ENCODE measurements around the gene TPCN2. TPM values are rescaled to one million over a fixed set of nuclear protein-coding genes. Genes with fewer than 3 reads are reported as not detected.

TPCN2 gene
- total RNA-seq, 4 donors from 2014 or later, result 16.8 to 33.8 (median 28.3) TPM

GRCh38 chr11:69078508-69078907, 29.8 kb downstream of the TPCN2 start:
- Histone ChIP-seq H3K27me3 (no peaks in the 10 kb centered on the region), H3K4me1 (peaks cover 0 to 39% (median 15%) of the 10 kb centered on the region in 3 donors), H3K27ac (peak overlapping the region in 3 of 4 donors; percentile 41 to 89 (median 47)), H3K36me3 (peaks cover 0 to 74% of the 10 kb centered on the region in 2 donors), H3K9me3 (no peaks in the 10 kb centered on the region), H3K4me3 (no peak overlapping the region)
- TF ChIP-seq POLR2AphosphoS5 (IDR thresholded peaks at IDR 0.05), result no peak
- TF ChIP-seq POLR2A (IDR thresholded peaks at IDR 0.05), result no peak
- TF ChIP-seq EP300 (IDR thresholded peaks at IDR 0.05), result no peak
- no peak for TF ChIP-seq CTCF (IDR thresholded peaks at IDR 0.05)
- no peak for ATAC-seq
- WGBS, 2 donors (ENCODE audit: low coverage in 1 of 2), result 100% methylated on average over 1 of the region's 15 CpGs; no CpG with 5 or more reads in 1 of the 2 donors

GRCh38 chr11:69078930-69079605, 30.3 kb downstream of the TPCN2 start:
- H3K4me1 ChIP-seq, result peaks cover 0 to 35% (median 12%) of the 10 kb centered on the region in 3 donors
- peak overlapping the region in 3 of 4 donors; percentile 41 to 89 (median 47) for H3K27ac ChIP-seq
- TF ChIP-seq POLR2A (IDR thresholded peaks at IDR 0.05), result no peak
- TF ChIP-seq CTCF (IDR thresholded peaks at IDR 0.05), result no peak
- no peak for TF ChIP-seq EP300 (IDR thresholded peaks at IDR 0.05)
- TF ChIP-seq POLR2AphosphoS5 (IDR thresholded peaks at IDR 0.05), result no peak
- H3K4me3 ChIP-seq, result no peak overlapping the region
- H3K36me3 ChIP-seq, result peaks cover 0 to 74% of the 10 kb centered on the region in 2 donors
- no peaks in the 10 kb centered on the region for H3K9me3 ChIP-seq
- ATAC-seq, result no peak
- WGBS, 2 donors (ENCODE audit: low coverage in 1 of 2), result 60% methylated on average over 5 of the region's 20 CpGs; no CpG with 5 or more reads in 1 of the 2 donors
- no peaks in the 10 kb centered on the region for H3K27me3 ChIP-seq

GRCh38 chr11:69079661-69080256, 31.0 kb downstream of the TPCN2 start:
- Histone ChIP-seq H3K27ac (peak overlapping the region in 3 of 4 donors; percentile 41 to 89 (median 69)), H3K27me3 (no peaks in the 10 kb centered on the region), H3K4me3 (no peak overlapping the region), H3K36me3 (peaks cover 0 to 79% of the 10 kb centered on the region in 2 donors), H3K9me3 (no peaks in the 10 kb centered on the region), H3K4me1 (peaks cover 0 to 35% (median 5%) of the 10 kb centered on the region in 3 donors)
- no peak for TF ChIP-seq POLR2A (IDR thresholded peaks at IDR 0.05)
- no peak for TF ChIP-seq EP300 (IDR thresholded peaks at IDR 0.05)
- no peak for TF ChIP-seq CTCF (IDR thresholded peaks at IDR 0.05)
- TF ChIP-seq POLR2AphosphoS5 (IDR thresholded peaks at IDR 0.05), result no peak
- ATAC-seq, result no peak
- 74% methylated on average over 3 of the region's 17 CpGs; no CpG with 5 or more reads in 1 of the 2 donors for WGBS, 2 donors (ENCODE audit: low coverage in 1 of 2)

GRCh38 chr11:69080257-69080995, 31.7 kb downstream of the TPCN2 start:
- 100% methylated on average over 2 of the region's 17 CpGs; no CpG with 5 or more reads in 1 of the 2 donors for WGBS, 2 donors (ENCODE audit: low coverage in 1 of 2)
- no peak for ATAC-seq
- peak overlapping the region in 3 of 4 donors; percentile 41 to 89 (median 69) for H3K27ac ChIP-seq

More at GRCh38 chr11:69080257-69080995, 31.7 kb downstream of the TPCN2 start:
- H3K9me3 ChIP-seq, result no peaks in the 10 kb centered on the region
- TF ChIP-seq POLR2AphosphoS5 (IDR thresholded peaks at IDR 0.05) (no peak), POLR2A (IDR thresholded peaks at IDR 0.05) (no peak), EP300 (IDR thresholded peaks at IDR 0.05) (no peak), CTCF (IDR thresholded peaks at IDR 0.05) (no peak)
- no peaks in the 10 kb centered on the region for H3K27me3 ChIP-seq
- peaks cover 0 to 86% of the 10 kb centered on the region in 2 donors for H3K36me3 ChIP-seq
- no peak overlapping the region for H3K4me3 ChIP-seq
- peaks cover 0 to 35% (median 1%) of the 10 kb centered on the region in 3 donors for H3K4me1 ChIP-seq
